Stimulated activated CD8-positive, alpha-beta memory T cell treated with anti-CD3 and anti-CD28 coated beads, Interleukin-4, amount 100 ng/mL, for 48 hours (primary cell): ENCODE results near the gene HOGA1.
"Not testable (repeated sequence)": the region's sequence is repeated elsewhere in the genome, so short reads cannot be mapped to it uniquely, and the experiment has no call there.

Experiments
- DNase-seq: peaks from one replicate; pipeline ENCODE4 v3.0.0-alpha.2; 2020

Gene HOGA1

DNA sequence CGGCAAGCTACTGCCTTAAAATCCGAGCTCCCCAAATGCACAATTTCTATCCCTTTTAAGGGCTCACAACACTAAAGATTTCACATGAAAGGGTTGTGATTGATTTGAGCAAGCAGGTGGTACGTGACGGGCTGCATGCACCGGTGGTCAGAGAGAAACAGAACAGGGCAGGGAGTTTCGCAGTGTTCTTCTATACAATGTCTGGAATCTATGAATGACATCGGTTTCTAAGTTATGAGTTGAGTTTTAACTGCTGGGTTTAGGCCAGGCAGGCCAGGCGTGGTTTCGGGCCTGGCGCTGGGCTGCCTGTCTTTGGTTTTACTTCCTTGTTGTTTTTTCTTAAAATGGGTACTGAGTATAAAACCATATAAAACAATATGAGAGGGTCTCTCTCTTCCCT is 28.6 kb upstream of the HOGA1 start:
- not testable (repeated sequence) for DNase-seq

DNA sequence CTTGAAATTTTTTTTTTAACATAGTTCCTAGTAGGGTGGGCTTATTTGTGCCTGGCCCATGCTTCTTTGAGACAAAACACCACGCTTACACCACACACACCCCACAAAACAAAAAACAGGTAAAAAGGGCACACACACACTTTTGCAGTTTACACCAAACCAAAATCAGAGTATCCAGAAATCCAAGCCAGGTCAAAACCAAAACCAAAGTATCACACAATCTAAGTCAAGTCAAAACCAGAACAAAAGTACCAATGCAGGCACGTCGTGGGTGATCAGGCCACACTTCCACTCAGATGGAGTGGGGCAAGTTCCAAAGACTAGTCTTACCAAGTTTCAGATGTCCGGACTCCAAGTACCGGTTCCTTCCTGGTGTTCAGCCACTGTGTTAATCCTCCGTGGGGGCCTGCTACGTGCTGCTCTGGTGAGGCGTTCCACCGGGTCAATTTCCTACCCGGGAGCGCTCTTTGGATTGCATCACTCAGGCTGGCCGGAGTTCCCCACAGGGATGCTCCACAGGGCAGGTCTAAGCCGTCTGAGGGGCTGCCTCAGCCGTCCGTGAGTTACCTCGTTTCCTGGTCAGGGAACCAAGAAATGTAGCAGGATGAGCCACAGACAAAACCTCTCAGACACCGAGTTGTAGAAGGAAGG is 23.3 kb upstream of the HOGA1 start:
- not testable (repeated sequence) for DNase-seq

DNA sequence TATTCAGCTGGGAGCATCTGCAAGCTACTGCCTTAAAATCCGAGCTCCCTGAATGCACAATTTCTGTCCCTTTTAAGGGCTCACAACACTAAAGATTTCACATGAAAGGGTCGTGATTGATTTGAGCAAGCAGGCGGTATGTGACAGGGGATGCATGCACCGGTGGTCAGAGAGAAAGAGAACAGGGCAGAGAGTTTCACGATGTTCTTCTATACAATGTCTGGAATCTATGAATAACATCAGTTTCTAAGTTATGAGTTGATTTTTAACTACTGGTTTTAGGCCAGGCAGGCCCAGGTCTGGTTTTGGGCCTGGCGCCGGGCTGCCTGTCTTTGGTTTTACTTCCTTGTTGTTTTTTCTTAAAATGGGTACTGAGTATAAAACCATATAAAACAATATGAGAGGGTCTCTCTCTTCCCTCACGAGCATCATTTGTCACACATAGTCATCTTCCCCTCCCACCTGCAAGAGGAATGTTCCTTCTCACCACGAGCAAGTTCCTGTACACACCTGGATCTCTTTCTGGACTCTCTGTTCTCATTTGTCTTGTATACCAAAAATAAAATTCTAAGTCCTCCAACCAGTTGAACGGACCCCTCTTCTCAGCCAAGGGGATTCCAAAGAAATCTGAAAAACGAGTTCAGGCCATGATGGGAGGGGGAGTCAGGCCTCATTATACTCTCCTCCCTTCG is 22.7 kb upstream of the HOGA1 start:
- not testable (repeated sequence) for DNase-seq

DNA sequence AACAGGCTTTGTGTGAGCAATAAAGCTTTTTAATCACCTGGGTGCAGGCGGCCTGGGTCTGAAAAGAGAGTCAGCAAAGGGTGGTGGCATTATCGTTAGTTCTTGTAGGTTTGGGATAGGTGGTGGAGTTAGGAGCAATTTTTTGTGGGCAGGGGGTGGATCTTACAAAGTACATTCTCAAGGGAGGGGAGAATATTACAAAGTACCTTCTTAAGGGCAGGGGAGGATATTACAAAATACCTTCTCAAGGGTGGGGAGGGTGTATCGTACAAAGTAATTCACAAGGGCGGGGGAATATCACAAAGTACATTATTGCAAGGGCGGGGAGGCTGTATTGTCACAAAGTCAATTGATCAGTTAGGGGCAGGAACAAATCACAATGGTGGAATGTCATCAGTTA is 21.9 kb upstream of the HOGA1 start:
- not testable (repeated sequence) for DNase-seq

DNA sequence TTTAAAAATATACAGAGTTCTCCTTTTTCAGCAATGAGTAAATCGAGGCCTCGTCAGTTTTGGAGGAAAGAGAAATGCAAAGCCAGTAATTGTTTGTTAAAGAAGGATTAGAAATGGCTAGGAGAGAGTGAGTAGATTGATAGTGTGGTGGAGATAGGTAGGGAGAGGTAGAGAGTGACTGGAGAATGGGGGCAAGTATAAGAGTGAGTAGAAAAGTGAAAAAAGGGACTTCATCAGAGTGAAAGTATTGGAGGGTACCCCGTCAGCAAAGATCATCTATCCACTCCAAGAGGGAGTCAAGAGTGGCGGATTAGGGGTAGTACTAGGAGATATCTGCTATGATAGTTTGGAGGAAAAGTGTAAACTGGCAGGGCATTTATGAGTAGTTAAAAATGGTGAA is 20.9 kb upstream of the HOGA1 start:
- DNase-seq, result no peak

GRCh38 chr10:97564776-97565175 is 19.4 kb upstream of the HOGA1 start:
- no peak for DNase-seq

GRCh38 chr10:97566336-97566996 is 17.7 kb upstream of the HOGA1 start:
- DNase-seq, result no peak

DNA sequence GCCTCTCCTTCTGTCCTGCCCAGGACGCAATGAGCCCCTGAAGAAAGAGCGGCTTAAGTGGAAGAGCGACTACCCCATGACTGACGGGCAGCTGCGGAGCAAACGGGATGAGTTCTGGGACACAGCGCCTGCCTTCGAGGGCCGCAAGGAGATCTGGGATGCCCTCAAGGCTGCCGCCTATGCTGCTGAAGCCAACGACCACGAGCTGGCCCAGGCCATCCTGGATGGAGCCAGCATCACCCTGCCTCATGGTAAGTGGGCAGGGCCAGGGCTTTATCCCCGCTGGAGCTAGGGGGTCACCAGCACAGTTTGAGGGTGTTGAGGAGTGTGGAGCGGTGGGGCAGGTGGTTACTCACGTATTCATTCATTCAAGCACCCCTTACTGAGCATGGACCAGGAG is 16.3 kb upstream of the HOGA1 start:
- no peak for DNase-seq

DNA sequence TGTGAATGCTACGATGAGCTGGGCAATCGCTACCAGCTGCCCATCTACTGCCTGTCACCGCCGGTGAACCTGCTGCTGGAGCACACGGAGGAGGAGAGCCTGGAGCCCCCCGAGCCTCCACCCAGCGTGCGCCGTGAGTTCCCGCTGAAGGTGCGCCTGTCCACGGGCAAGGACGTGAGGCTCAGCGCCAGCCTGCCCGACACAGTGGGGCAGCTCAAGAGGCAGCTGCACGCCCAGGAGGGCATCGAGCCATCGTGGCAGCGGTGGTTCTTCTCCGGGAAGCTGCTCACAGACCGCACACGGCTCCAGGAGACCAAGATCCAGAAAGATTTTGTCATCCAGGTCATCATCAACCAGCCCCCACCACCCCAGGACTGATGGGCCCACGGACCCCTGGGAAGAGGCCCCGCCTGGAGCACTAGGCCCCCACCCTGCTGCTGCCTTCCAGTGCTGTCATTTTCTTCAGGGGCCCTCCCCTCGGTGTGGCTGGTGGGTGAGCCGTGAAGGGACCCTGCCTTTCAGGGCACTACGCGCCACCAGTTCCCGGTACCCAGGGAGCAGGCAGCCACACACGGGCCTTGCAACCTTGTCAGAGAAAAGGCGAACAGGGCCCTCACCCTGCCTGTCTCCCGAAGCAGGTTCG is 13.9 kb upstream of the HOGA1 start:
- DNase-seq, result no peak

GRCh38 chr10:97570789-97571471 is 13.3 kb upstream of the HOGA1 start:
- DNase-seq, result no peak

DNA sequence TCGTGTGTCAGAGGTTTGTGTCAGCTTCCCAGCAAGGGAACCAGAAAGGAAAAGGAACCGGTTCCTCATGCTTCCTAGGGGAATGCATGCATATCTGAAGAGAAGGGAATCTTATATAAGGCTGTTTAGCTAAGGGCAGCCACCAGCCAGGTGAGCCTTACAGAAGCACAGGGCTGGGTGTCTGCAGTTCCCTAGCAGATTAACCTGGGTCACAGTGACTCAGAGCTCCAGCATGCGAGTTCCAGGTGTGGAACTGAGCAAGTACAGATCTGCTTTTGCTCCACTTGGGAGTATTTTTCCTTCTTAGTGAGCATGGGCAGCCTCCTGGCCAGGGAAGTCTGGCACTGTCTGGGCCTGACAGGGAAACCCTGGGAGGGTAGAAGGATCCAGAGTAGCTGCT is 12.6 kb upstream of the HOGA1 start:
- DNase-seq, result no peak

- peak; percentile 73 for DNase-seq
Measured at GRCh38 chr10:97572214-97572989, 11.8 kb upstream of the HOGA1 start, which contains the start of gene ANKRD2. TSS of gene ANKRD2 (plus strand) at chr10:97572779. CDS start at chr10:97572789, 10 bp downstream.

DNA sequence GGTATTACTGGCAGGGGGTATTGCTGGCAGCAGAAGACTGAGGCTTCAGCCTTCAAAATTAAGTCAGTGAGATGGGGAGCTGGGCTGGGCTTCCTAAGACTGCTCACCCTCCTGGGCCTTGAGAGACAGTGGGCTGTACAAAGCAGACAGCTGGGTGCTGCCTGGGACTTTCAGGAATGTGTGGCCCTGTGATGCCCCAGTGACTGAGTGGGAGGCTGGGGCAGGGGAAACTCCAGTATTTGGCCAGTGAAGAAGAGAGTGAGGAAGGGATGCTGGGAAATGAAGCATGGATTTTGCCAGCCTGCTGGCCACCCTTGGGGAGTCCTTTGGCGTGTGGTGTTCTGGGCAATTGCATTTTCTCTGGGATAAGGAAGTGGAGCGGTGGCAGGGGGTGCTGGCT is 11.2 kb upstream of the HOGA1 start:
- no peak for DNase-seq

DNA sequence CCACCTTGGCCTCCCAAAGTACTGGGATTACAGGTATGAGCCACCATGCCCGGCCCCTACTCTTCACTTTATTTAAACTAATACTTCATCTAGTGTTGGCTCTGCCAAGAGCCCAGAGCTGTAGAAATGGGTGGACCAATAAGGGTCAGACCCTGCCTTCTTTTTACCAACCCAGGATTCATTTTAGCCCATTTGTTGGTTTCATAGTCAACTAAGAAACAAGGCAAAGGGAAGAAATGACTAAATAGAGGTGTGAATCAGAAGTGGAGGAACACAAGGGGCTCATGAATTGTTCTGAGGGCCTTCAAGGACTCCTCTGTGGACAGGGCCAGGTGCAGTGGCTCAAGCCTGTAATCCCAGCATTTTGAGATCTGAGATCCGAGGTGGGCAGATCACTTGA is 10.5 kb upstream of the HOGA1 start:
- no peak for DNase-seq

- no peak for DNase-seq
Measured at GRCh38 chr10:97574374-97575126, 9.6 kb upstream of the HOGA1 start.

DNA sequence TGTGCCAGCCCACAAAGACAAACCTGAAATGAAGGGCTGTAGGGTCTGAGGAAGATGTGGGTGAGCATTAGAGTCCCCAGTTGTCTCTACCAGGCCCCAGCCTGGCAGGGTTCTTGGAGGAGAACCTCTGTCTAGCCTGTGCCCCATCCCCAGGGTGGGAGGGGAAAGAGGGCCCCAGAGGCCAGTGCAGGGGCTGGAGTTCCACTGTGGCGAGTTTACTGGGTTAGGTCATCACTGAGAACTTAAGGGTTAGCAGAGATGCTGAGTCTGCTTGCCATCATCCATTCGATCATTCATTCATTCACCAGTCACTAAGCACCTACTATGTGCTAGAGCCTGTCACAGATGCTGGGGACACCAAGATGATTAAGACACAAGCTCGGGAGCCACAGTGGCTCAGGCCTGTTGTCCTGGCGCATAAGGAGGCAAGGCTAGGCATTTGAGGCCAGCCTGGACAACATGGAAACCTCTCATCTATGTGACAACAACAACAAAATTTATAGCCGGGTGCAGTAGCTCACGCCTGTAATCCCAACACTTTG is 9.0 kb upstream of the HOGA1 start:
- DNase-seq, result no peak

- DNase-seq, result not testable (repeated sequence)
Measured at GRCh38 chr10:97576487-97576886, 7.7 kb upstream of the HOGA1 start.

DNA sequence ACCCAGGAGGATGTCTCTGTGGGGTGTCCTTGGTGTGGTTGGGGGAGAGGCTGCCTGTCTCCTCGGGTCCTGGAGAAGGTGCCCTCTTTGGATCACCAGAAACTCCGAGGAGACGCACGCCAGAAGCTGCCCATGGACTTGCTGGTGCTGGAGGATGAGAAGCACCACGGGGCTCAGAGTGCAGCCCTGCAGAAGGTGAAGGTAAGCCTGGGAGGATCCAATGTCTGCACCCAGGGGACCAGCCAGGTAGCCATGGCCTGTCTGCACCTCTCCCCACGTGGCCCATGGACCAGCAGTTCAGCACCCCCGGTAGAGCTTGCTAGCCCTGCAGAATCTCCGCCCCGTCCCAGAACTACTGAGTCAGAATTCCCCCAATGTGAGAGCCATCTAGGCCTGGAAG is 6.5 kb upstream of the HOGA1 start:
- no peak for DNase-seq

DNA sequence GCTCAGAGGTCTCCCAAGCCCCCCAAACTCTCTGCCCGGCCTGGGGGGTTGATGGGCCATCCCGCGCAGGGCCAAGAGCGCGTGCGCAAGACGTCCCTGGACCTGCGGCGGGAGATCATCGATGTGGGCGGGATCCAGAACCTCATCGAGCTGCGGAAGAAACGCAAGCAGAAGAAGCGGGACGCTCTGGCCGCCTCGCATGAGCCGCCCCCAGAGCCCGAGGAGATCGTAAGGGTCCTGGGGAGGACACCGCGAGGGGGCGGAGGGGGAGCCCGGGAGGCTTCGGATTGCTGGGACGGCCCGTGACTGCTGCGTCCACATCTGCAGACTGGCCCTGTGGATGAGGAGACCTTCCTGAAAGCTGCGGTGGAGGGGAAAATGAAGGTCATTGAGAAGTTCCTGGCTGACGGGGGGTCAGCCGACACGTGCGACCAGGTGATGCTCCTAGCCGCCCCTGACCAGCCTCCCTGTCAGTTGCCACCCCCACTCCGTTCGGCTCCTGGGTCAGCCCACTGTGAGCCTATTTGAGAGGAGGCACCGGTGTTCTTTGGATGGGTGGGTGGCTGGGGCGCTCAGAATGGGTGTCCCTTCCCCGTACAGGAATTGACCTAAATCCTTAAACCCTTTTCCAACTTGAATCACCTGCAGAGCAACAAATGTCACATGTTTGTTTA is 5.9 kb upstream of the HOGA1 start:
- DNase-seq, result no peak
